Astrocyte of the cerebellum (primary cell): ENCODE measurements around the gene MAML3.

ENCODE experiments used
- DNase-seq: peaks from one replicate; pipeline ENCODE4 v3.0.0-alpha.2; 2011; ENCODE audit warnings: low read depth
- H3K4me3 ChIP-seq: 2 replicates; pipeline ENCODE4 v1.5.1; 2011; ENCODE audit warnings: mild to moderate bottlenecking, low read depth, low read length, moderate library complexity
- CTCF ChIP-seq: IDR thresholded peaks from 2 replicates; pipeline ENCODE4 v1.5.1; 2012; ENCODE audit warnings: low read length, low read depth, moderate library complexity, mild to moderate bottlenecking; ENCODE audit errors: missing control alignments
- in situ Hi-C: cut with HindIII; loops from 2 replicates; pipeline ENCODE4 v1.10.0; 2017; ENCODE audit warnings: low sequenced_read_pairs

The MAML3 gene

GRCh38 chr4:139744232-139744631 lies 409.8 kb downstream of the MAML3 start:
- TF ChIP-seq CTCF = no peak
- no peak for DNase-seq
- no peak overlapping the region for H3K4me3 ChIP-seq
- in situ Hi-C loops = no loop called here

DNA sequence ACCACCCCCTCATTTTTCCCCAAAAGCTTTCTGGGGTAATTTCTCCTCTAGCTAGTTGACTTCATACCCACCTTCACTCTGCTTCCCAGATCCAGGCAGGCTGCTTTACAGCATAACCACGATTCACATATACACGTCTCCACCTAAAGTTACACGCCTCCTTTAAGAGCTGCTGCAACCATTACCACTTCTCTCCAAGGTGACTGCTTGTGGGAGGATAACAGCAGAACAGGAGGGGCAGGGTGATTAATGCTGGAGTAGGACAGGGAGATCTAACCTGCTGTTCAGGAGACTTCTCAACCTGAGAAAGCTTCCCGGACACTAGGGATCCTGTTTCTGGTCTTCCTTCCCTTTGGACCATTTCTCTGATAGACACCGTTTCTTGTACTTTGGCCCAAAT lies 411.0 kb downstream of the MAML3 start:
- DNase-seq = no peak
- in situ Hi-C loops = no loop called here
- H3K4me3 ChIP-seq = no peak overlapping the region
- no peak for TF ChIP-seq CTCF

DNA sequence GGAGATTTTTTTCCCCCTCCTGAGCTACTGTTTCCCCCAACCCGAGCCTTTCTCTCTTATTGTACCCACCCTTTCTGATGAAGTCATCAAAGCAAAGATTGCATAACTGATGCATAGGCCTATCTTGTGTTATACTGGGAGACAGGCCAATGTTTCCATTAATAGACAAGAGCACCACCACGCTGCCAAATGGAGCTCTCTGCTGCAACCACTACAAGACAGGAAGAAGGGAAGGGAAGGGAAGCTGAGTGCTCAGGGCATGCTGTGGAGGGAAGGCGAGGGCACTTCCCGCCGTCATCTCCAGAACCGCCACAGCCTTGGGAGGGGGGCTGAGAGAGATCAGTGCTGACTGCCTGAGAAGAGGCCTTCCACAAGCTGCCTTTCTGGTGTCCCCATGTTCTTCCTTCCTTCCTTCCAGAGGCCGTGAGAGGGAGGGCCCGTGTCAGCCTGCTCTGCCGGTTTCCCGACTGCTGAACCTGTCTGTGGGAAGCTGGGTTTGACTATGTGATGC lies 413.4 kb downstream of the MAML3 start:
- DNase-seq = peak; percentile 83
- no peak overlapping the region for H3K4me3 ChIP-seq
- in situ Hi-C loops = no loop called here
- TF ChIP-seq CTCF = peak; percentile 29

DNA sequence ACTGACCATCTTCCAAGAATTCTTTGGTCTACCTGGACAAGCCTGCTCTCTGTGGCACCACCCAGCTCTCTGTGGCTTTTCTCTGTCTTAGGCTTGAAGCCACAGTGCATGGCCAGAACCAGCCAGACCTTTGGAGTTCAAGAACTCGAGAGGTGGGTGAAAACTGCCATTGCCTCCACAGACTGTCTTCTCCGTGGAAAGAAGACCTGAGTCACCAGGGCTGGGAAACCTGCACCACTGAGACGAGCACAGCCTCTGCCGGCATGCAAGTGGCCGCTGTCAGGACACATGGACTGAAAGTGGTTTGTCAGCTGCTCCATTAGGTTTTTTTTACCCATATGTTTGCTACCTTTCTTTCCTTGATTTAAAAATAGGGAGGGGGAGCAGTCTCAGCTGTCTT lies 413.9 kb downstream of the MAML3 start:
- TF ChIP-seq CTCF = no peak
- in situ Hi-C loops = no loop called here
- H3K4me3 ChIP-seq = no peak overlapping the region
- DNase-seq = no peak

DNA sequence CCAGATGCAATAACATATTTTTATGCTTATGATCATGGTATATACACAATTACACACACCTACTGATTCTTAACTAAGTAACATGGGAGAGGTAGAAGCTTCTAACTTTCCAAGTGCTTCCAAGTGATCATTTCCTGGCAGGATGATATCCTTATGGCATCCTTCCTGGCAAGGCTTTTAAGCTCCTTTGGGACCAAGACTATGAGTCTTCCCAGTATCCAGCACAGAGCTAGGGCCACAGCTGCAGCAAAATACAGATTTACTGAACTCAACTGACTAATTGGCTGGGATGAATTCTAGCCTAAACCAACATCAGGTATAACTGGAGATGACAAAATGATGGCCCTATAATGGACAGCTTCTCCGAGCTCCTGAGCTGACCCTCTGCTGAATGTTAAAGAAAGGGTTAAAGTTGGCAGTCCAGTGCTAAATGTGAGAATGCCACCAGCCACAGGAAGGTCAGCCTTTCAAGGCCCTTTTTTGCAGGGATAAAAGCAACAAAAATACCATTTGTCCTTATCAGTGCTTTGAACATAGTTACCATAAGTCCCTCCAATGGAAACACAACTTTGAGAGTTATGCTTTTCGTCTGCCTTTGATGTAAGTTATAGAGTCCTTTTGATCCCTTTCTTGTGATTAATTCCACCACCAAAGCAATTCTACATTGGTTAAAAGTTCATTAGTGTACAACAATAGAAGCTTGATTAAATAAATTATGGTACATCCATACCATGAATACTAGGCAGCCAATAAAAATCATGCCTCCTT lies 415.0 kb downstream of the MAML3 start:
- H3K4me3 ChIP-seq = no peak overlapping the region
- in situ Hi-C loops = no loop called here
- no peak for TF ChIP-seq CTCF
- no peak for DNase-seq

- TF ChIP-seq CTCF = no peak
- no peak for DNase-seq
- in situ Hi-C loops = no loop called here
- H3K4me3 ChIP-seq = no peak overlapping the region
These were observed 417.3 kb downstream of the MAML3 start for GRCh38 chr4:139736661-139737060.
